ENCODE results near the gene PNLDC1.
"Not testable (repeated sequence)": the region's sequence is repeated elsewhere in the genome, so short reads cannot be mapped to it uniquely, and the experiment has no call there.

The PNLDC1 gene

GRCh38 chr6:159819098-159819497, 19.0 kb downstream of the PNLDC1 start:
- no peak for FAIRE-seq
- no peak for DNase-seq (ENCODE audit: low spot score)

GRCh38 chr6:159819932-159820640, 20.0 kb downstream of the PNLDC1 start:
- no peak for DNase-seq (ENCODE audit: low spot score)
- FAIRE-seq = no peak

DNA sequence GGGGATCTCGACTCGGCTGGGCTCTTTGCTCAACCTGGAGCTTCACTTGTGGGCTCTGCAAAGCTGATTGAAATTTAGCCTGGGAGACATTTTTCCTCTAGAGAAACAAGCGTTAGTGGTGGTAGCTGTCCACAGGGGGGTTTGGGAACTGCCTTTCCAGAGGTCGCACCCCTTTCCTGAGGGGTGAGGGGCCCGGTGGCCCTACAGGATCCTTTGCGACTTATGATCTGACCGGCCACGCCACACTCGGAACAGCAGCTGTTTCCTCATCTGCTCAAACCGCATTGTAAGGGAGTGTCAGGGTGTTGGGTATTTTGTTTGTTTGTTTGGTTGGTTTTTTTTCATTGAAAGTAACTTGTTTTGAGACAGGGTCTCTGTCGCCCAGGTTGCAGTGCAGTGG, 21.0 kb downstream of the PNLDC1 start:
- DNase-seq (ENCODE audit: low spot score) = no peak
- FAIRE-seq = no peak

GRCh38 chr6:159821726-159822125, 21.6 kb downstream of the PNLDC1 start:
- FAIRE-seq (no peak), DNase-seq (ENCODE audit: low spot score) (no peak)

DNA sequence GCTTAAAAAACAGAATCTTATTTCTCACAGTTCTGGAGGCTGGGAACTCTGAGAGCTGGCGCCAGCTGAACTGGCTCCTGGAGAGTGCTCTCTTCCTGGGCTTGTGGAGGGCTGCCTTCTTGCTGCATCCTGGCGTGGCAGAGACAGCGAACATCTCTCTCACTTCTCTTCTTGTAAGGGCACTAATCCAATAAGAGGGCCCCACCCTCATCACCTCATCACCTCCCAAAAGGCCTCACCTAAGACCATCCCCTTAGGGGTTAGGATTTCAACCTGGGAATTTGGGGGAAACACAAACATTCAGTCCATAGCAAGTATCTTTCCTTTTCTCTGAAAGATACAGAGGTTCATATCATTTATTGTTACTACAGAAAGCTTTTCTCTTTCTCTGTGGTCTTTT, 23.9 kb downstream of the PNLDC1 start:
- no peak for FAIRE-seq
- no peak for DNase-seq (ENCODE audit: low spot score)

DNA sequence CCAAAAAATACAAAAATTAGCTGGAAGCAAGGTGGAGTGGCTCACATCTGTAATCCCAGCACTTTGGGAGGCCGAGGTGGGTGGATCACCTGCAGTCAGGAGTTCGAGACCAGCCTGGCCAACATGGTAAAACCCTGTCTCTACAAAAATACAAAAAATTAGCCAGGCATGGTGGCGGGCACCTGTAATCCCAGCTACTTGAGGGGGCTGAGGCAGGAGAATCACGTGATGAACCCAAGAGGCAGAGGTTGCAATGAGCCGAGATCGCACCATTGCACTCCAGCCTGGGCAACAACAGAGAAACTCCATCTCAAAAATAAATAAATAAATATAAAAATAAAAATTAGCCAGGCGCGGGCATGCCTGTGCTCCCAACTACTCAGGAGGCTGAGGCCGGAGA, 24.6 kb downstream of the PNLDC1 start:
- FAIRE-seq; DNase-seq (ENCODE audit: low spot score): not testable (repeated sequence)

- FAIRE-seq = no peak
- DNase-seq (ENCODE audit: low spot score) = no peak
Observed at GRCh38 chr6:159826004-159826403, 25.9 kb downstream of the PNLDC1 start.

DNA sequence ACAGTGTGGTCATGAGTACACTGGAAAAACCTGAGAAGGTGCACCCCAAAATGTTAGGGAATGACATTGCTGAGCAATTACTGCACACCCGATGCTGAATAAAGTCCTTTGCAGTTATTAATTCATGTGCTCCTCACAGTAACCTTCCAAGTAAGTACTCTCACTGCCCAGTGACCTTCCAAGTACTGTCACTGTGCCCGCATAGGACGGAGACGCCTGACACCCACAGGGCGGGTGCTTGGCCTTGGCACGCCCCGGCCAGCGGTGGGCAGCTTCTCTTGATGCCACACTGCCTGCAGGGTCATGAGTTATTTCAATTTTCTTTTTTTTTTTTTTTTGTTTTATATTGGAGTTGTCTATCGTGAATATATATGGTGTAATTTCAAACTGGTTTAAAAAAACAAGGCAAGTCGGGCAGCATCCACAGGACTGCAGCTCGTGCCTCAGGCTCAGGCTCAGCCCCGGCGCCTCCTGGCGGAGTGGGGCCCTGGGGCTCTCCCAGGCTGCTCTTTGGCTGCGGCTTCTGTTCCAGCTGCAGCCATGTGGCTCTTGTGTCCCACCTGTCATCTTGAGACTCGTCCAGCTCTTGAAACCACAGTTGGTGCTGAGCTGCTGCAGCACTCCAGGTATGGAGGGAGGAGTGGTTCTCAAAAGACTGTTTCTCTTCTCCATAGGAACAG, 27.0 kb downstream of the PNLDC1 start:
- FAIRE-seq = no peak
- DNase-seq (ENCODE audit: low spot score) = no peak

- DNase-seq (ENCODE audit: low spot score) = no peak
- no peak for FAIRE-seq
Observed at GRCh38 chr6:159828074-159828473, 28.0 kb downstream of the PNLDC1 start.

GRCh38 chr6:159829526-159829925, 29.4 kb downstream of the PNLDC1 start:
- DNase-seq (ENCODE audit: low spot score) (no peak), FAIRE-seq (no peak)

DNA sequence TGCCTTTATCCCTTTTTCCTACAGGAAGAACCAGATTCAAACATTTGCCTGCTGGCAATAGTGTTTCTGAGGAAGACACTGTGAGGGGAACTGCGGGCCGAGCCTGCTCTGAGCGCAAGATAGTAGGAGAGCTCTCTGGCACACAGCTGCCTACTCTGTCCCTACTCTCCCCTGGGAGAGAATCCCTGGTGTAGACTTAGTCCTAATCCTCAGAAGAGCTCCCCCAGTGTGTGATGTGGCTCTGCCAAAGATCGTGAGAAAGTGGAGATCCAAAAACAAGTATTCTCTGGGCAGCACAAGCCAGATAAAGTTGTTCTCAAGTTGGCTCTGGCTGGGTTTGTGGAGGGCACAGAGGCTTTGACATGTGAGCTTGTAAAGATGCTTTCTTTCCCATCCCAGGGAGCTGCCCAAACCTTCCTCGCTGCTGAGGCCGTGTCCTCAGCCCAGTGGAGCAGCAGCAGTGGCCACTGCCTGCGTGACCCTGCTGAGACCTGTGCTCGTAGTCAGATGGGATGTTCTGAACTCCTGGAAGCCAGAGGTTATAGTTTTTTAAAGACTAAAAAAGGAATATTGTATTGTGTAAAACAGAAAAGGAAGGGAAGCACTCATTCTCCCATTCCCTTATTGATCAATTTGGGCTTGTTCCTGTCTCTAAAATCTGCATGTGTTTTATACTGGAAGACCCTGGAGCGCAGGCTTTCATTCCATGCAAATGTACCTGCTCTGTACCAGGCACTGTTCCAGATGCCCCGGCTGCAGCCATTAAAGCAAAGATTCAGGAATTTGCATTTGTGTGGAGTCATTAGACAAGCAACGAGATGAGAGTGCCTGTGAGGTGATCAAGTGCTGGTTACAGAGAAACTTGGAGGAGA, 30.7 kb downstream of the PNLDC1 start:
- FAIRE-seq = no peak
- DNase-seq (ENCODE audit: low spot score) = no peak

GRCh38 chr6:159831373-159831679, 31.2 kb downstream of the PNLDC1 start:
- DNase-seq (ENCODE audit: low spot score) = no peak
- no peak for FAIRE-seq

GRCh38 chr6:159832946-159833345, 32.9 kb downstream of the PNLDC1 start:
- FAIRE-seq (no peak), DNase-seq (ENCODE audit: low spot score) (no peak)

DNA sequence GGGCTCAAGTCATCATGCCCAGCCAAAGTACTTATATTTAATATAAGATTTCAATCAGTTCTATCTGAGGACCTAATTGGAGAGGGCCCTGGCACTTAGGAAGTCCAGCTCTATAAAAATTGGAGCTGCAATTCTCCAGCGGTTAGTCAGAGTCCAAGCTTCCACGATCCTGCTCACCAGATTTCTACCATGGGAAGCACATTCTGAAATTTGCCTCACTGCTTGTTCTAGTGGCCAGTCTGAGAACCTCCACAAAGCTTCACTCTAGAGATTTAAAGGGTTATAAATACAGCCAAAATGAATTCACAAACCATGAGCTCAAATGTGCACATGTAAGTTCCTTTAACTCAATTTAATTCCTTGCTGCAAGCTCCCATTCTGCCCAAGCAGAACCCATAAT, 33.5 kb downstream of the PNLDC1 start:
- no peak for DNase-seq (ENCODE audit: low spot score)

GRCh38 chr6:159833997-159834603, 34.0 kb downstream of the PNLDC1 start:
- FAIRE-seq = no peak
- DNase-seq (ENCODE audit: low spot score) = no peak

More for the DNA sequence above, 33.5 kb downstream of the PNLDC1 start:
- FAIRE-seq = no peak

- DNase-seq (ENCODE audit: low spot score) = no peak
- FAIRE-seq = no peak
Observed at GRCh38 chr6:159836718-159837490, 36.8 kb downstream of the PNLDC1 start.

DNA sequence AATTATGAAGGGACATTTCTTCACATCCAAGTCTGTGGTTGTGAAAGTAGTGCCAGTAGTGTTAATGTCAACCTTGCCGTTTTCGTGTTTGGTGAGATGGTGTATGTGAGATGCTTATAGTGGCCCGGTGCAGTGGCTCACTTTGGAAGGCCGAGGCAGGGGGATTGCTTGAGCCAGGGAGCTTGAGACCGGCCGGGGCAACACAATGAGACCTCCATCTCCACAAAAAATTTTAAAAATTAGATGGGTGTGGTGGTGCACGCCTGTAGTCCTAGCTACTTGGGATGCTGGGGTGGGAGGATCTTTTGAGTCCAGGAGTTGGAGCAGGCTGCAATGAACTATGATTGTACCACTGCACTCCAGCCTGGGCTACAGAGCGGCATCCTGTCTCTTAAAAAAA, 37.4 kb downstream of the PNLDC1 start:
- DNase-seq (ENCODE audit: low spot score) (no peak), FAIRE-seq (no peak)

DNA sequence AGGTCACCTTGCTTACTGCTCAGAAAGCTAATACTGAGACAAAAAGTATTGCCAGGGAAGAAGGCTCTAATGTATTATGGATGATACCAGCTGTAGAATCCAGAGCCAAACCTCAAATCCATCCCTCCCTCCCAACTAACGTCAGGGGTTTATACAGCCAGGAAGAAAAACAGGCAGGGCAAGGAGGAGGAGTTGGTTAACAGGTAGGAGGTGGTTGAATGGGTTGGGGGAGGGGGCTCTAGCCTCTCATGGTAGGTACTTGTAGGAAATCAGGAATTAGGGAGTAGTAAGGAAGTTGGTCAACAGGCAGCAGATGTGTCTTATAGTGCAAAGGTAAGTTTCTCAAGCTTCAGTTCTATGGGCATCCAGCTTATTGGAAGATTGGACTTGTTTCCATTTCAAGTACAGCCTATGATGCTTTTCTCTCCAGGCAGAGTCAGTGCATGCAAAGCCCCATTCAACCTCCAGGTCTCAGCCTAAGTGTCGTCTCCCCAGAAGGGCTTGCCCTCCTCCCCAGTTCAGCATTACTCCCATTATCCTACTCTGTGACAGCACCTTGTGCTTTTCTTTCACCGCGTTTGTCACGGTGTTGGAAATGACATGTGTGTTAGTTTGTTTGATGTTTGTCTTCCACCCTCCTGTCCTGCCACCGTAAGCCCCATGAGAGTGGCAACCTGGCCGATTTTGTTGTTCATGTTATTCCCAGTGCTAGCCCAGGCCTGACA, 38.1 kb downstream of the PNLDC1 start:
- DNase-seq (ENCODE audit: low spot score) = no peak
- no peak for FAIRE-seq

DNA sequence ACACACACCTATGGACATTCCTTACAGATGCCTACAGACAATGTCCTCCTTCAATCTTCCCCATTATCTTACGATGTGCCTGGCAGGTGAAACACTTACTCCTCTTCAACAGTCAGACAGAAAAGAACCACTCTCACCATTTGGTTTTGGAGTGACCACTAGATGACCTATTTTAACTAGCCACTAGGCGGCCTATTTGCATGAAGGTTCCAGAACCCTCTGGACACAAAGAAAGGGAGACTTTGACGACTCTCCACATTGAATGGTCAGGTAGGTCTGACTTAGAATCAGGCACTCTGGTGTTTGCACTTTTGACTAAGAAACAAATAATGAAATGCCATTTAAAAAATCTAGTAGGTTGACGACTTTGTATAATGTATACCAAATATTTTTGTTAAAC, 42.0 kb downstream of the PNLDC1 start:
- no peak for FAIRE-seq
- DNase-seq (ENCODE audit: low spot score) = peak; percentile 21
